Stimulated activated CD8-positive, alpha-beta memory T cell treated with anti-CD3 and anti-CD28 coated beads, Interleukin-12 subunit alpha, Interleukin-12 subunit beta, amount 100 ng/mL, for 1 hour (primary cell): Measurements from ENCODE around the gene HSD17B12.
"Not testable (repeated sequence)": the region's sequence is repeated elsewhere in the genome, so short reads cannot be mapped to it uniquely, and the experiment has no call there.

Experiments
- DNase-seq: peaks from one replicate; pipeline ENCODE4 v3.0.0-alpha.2; 2020; ENCODE audit warnings: low read depth

Gene HSD17B12

GRCh38 chr11:43680521-43681400, at the start of gene HSD17B12:
TSS of gene HSD17B12 (plus strand) at chr11:43680738. CDS start at chr11:43680828, 90 bp downstream.
- DNase-seq, result peak; percentile 99

- no peak for DNase-seq
Observed at GRCh38 chr11:43631732-43632131, 48.8 kb upstream of the HSD17B12 start.

- no peak for DNase-seq
Observed at GRCh38 chr11:43632181-43632580, 48.4 kb upstream of the HSD17B12 start.

- DNase-seq, result no peak
Observed at GRCh38 chr11:43638717-43639116, 41.8 kb upstream of the HSD17B12 start.

- DNase-seq, result no peak
Observed at GRCh38 chr11:43639224-43639623, 41.3 kb upstream of the HSD17B12 start.

GRCh38 chr11:43639920-43640319, 40.6 kb upstream of the HSD17B12 start:
- no peak for DNase-seq

- peak; percentile 73 for DNase-seq
Observed at GRCh38 chr11:43643898-43644620, 36.5 kb upstream of the HSD17B12 start.

GRCh38 chr11:43644621-43645299, 35.8 kb upstream of the HSD17B12 start:
- no peak for DNase-seq

- DNase-seq, result no peak
Observed at GRCh38 chr11:43646767-43647166, 33.8 kb upstream of the HSD17B12 start.

- DNase-seq, result no peak
Observed at GRCh38 chr11:43648888-43649287, 31.6 kb upstream of the HSD17B12 start.

GRCh38 chr11:43649501-43649900, 31.0 kb upstream of the HSD17B12 start:
- no peak for DNase-seq

GRCh38 chr11:43649921-43650320, 30.6 kb upstream of the HSD17B12 start:
- no peak for DNase-seq

- DNase-seq, result not testable (repeated sequence)
Observed at GRCh38 chr11:43663018-43663417, 17.5 kb upstream of the HSD17B12 start.

GRCh38 chr11:43664295-43664694, 16.2 kb upstream of the HSD17B12 start:
- no peak for DNase-seq

- DNase-seq, result not testable (repeated sequence)
Observed at GRCh38 chr11:43671284-43671683, 9.3 kb upstream of the HSD17B12 start.

GRCh38 chr11:43674560-43674959, 6.0 kb upstream of the HSD17B12 start:
- DNase-seq, result no peak

GRCh38 chr11:43676933-43677332, 3.6 kb upstream of the HSD17B12 start:
- DNase-seq, result no peak

- no peak for DNase-seq
Observed at GRCh38 chr11:43681401-43681942, 934 bp downstream of the HSD17B12 start.

- DNase-seq, result not testable (repeated sequence)
Observed at GRCh38 chr11:43682081-43682480, 1.5 kb downstream of the HSD17B12 start.

- no peak for DNase-seq
Observed at GRCh38 chr11:43685440-43685839, 4.9 kb downstream of the HSD17B12 start.

GRCh38 chr11:43686207-43686606, 5.7 kb downstream of the HSD17B12 start:
- no peak for DNase-seq

GRCh38 chr11:43687120-43687791, 6.7 kb downstream of the HSD17B12 start:
- DNase-seq, result no peak
